ENCODE measurements around the gene SIGLEC9.

Gene SIGLEC9

DNA sequence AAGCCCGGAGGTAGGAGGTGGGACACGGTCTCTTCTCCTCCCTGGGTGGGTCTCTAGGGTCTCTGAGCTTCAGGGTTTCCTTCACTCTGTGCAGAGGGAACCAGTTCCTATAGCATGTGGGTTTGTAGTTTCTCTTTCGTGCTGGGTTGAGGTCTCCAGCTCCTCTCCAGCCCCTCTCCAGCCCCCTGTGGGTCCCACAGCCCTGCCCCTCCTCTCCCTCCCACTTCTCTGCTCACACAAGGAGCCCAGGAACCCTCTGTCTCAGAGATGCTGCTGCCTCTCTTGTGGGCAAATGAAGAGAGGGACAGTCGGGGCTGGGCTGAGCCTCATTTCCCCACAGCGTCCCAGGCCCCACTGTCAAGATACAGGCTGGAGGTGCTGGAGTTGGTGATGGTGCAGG is 18.8 kb downstream of the SIGLEC9 start:
- no peak for DNase-seq (ENCODE audit: low read depth in 1 of 2, low spot score in 1 of 2)
- in situ Hi-C loops (cut with HindIII; ENCODE audit: low pct_unique_long_range_greater_than_20kb, low sequenced_read_pairs): no loop called here

DNA sequence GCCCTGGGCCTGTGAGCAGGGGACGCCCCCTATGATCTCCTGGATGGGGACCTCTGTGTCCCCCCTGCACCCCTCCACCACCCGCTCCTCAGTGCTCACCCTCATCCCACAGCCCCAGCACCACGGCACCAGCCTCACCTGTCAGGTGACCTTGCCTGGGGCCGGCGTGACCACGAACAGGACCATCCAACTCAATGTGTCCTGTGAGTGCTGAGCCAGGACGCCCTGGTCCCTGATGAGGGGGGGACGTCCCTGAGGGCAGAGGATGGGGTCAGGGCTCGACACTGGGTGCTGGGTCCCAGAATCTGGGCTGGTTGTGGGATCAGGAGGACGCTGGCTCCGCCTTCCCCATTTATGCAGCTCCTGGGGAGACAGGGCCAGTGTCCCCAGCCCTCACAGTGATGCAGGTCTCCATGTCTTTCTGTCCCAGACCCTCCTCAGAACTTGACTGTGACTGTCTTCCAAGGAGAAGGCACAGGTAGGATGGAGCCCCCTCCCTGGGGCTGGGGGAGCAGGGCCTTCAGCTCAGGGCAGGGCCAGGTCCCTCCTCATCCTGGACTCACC is 19.9 kb downstream of the SIGLEC9 start:
- in situ Hi-C loops (cut with HindIII; ENCODE audit: low pct_unique_long_range_greater_than_20kb, low sequenced_read_pairs): no loop called here
- DNase-seq (ENCODE audit: low read depth in 1 of 2, low spot score in 1 of 2): no peak
- TF ChIP-seq JUND (IDR thresholded peaks at IDR 0.05; ENCODE audit: low read depth): no peak

More for the DNA sequence above, 18.8 kb downstream of the SIGLEC9 start:
- no peak for TF ChIP-seq JUND (IDR thresholded peaks at IDR 0.05; ENCODE audit: low read depth)

DNA sequence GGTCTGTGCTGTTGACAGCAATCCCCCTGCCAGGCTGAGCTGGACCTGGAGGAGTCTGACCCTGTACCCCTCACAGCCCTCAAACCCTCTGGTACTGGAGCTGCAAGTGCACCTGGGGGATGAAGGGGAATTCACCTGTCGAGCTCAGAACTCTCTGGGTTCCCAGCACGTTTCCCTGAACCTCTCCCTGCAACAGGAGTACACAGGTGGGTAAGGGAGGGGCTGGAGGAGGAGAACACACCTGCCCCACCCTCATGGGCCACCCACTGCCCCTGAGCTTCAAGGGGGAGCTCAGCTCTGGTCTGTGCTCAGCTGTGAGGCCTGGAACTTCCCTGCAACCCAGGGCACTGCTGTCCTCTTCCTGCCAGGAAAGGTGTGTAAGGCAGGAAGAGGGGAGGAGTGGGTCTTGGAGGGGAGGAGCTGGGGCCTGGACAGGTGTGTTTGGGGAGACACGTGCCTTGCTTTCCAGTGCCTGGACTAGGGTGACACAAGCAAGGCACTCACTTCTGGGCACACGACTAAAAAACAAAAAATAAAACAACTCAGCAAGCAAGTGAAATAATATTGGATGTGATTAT is 21.3 kb downstream of the SIGLEC9 start:
- TF ChIP-seq JUND (IDR thresholded peaks at IDR 0.05; ENCODE audit: low read depth): no peak
- in situ Hi-C loops (cut with HindIII; ENCODE audit: low pct_unique_long_range_greater_than_20kb, low sequenced_read_pairs): no loop called here

DNA sequence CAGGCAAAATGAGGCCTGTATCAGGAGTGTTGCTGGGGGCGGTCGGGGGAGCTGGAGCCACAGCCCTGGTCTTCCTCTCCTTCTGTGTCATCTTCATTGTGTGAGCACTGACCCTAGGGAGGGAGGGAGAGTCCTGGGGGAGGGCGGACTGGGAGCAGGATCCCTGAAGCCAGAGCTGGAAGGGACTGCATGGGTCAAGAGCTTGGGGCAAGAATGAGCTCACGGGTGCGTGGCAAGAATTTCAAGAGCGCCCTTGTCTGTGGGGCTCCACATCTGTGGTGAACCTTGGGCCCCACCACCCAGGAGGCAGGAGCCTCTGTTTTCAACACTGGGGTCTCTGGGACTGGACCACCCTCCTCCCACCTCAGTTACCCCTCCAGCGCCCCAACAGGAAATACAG is 22.0 kb downstream of the SIGLEC9 start:
- in situ Hi-C loops (cut with HindIII; ENCODE audit: low pct_unique_long_range_greater_than_20kb, low sequenced_read_pairs): no loop called here

More for the DNA sequence above, 21.3 kb downstream of the SIGLEC9 start:
- no peak for DNase-seq (ENCODE audit: low read depth in 1 of 2, low spot score in 1 of 2)

DNA sequence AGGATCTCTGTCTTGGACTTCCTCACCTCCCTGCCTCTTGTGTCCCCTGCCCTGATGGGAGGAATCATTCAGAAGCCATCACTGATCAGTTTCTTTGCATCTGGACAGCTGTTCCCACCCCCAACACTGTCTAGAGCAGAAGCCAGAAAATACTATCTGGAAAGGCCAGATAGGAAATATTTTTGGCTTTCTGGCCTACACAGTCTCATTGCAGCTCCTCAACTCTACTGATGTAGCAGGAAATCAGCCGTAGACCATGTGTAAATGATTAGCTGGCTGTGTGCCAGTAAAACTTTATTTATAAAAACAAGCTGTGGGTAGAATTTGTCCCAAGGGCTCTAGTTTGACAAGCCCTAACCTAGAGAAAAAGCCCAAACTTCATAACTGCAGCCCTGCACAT is 23.0 kb downstream of the SIGLEC9 start:
- in situ Hi-C loops (cut with HindIII; ENCODE audit: low pct_unique_long_range_greater_than_20kb, low sequenced_read_pairs): no loop called here
- TF ChIP-seq JUND (IDR thresholded peaks at IDR 0.05; ENCODE audit: low read depth): no peak
- no peak for DNase-seq (ENCODE audit: low read depth in 1 of 2, low spot score in 1 of 2)

More for the DNA sequence above, 22.0 kb downstream of the SIGLEC9 start:
- no peak for TF ChIP-seq JUND (IDR thresholded peaks at IDR 0.05; ENCODE audit: low read depth)
- DNase-seq (ENCODE audit: low read depth in 1 of 2, low spot score in 1 of 2): no peak

DNA sequence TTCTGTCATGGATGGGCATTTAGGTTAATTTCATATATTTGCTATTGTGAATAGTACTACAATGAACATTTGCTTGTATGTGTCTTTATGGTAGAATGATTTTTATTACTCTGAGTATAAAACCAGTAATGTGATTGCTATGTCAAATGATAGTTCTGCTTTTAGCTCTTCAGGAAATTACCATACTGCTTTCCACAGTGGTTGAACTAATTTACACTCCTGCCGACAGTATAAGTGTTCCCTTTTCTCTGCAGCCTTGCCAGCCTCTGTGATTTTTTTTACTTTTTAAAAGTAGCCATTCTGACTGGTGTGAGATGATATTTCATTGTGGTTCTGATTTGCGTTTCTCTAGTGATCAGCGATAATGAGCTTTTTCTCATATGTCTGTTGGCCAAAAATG is 23.9 kb downstream of the SIGLEC9 start:
- TF ChIP-seq JUND (IDR thresholded peaks at IDR 0.05; ENCODE audit: low read depth): no peak
- DNase-seq (ENCODE audit: low read depth in 1 of 2, low spot score in 1 of 2): no peak
- in situ Hi-C loops (cut with HindIII; ENCODE audit: low pct_unique_long_range_greater_than_20kb, low sequenced_read_pairs): no loop called here

DNA sequence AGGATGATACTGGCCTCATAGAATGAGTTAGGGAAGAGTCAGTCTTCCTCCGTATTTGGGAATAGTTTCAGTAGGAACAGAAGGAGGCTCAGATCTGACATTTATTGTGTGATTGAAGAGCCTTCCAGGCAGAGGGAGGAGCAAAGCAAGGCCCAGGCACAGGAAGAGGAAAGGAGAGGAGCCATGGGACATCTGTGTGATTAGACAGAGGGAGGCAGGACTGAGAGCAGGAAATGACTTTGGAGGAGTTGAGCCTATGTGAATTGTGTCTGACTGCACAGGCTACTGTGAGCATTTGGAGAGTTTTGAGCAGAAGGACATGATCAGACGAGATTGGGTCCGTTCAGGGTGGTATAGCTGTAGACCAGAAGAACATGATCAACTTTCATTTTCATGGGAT is 25.9 kb downstream of the SIGLEC9 start:
- no peak for DNase-seq (ENCODE audit: low read depth in 1 of 2, low spot score in 1 of 2)
- TF ChIP-seq JUND (IDR thresholded peaks at IDR 0.05; ENCODE audit: low read depth): no peak
- in situ Hi-C loops (cut with HindIII; ENCODE audit: low pct_unique_long_range_greater_than_20kb, low sequenced_read_pairs): no loop called here

DNA sequence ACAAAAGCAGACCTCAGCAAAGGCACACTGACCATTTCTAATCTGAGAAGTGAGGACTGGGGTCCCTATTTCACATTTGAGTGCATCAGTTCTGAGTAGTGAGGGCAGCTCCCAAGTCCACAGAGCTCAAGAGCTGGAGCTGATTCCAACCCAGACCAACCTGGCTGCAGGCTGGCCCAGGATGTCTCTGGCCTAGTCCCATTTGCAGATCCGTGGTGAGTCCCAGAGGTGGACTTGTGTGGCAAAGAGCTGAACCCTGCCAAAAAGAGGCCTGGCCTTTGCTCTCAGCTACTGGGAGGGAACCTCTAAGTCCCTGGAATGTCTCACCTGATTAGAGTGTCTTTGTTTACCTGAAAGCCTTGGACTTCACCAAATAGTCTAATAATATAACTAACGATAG is 32.0 kb downstream of the SIGLEC9 start:
- no peak for TF ChIP-seq JUND (IDR thresholded peaks at IDR 0.05; ENCODE audit: low read depth)
- DNase-seq (ENCODE audit: low read depth in 1 of 2, low spot score in 1 of 2): no peak
- in situ Hi-C loops (cut with HindIII; ENCODE audit: low pct_unique_long_range_greater_than_20kb, low sequenced_read_pairs): no loop called here

DNA sequence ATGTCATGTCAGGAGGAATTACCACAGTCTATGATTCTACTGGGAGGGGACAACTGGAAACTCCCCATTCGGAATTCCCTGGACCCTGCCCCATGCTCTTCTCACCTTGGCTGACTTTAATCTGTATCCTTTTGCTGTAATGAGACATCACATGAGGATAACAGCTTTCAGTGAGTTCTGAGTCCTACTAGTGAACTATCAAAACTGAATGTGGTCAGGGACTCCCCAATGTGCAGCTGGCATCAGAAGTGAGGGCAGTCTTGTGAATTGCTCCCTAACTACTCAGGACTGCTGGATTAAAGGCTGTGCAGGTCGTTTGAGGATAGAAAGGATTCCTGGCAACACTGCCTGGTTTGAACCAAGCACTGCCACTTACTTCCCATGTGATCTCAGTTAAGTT is 32.6 kb downstream of the SIGLEC9 start:
- in situ Hi-C loops (cut with HindIII; ENCODE audit: low pct_unique_long_range_greater_than_20kb, low sequenced_read_pairs): no loop called here
- no peak for TF ChIP-seq JUND (IDR thresholded peaks at IDR 0.05; ENCODE audit: low read depth)
- DNase-seq (ENCODE audit: low read depth in 1 of 2, low spot score in 1 of 2): no peak

DNA sequence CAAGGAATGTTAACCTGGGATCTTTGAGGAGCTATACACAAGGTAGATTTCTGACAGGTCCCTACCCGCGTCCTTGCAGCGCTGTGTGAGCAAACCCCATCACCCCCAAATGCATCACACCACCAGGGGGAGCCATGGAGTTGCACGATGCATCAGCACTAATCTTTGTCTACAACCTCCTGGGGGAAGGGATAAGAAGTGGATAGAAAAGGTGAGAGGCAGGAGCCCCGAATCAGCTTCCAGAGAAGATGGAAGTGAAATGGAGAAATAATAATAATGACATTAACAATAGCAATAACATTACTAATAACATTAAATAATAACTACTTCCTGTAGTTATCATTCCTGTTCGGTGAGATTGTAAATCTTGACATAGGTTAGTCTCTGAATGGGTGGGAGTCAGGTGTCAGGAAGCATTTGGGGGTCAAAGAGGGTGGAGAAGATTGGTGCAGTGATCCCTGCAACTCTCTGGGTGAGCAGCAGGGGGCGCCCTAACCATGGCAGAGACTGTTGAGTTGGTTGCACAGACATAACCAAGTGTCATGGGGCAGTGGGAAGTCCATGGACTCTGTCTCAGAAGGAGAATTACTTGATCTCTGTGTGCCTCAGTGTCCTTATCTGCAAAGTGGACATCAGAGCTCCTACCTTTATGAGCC is 33.9 kb downstream of the SIGLEC9 start:
- DNase-seq (ENCODE audit: low read depth in 1 of 2, low spot score in 1 of 2): peak in 1 of 2 experiments; percentile 61
- no peak for TF ChIP-seq JUND (IDR thresholded peaks at IDR 0.05; ENCODE audit: low read depth)
- in situ Hi-C loops (cut with HindIII; ENCODE audit: low pct_unique_long_range_greater_than_20kb, low sequenced_read_pairs): no loop called here

DNA sequence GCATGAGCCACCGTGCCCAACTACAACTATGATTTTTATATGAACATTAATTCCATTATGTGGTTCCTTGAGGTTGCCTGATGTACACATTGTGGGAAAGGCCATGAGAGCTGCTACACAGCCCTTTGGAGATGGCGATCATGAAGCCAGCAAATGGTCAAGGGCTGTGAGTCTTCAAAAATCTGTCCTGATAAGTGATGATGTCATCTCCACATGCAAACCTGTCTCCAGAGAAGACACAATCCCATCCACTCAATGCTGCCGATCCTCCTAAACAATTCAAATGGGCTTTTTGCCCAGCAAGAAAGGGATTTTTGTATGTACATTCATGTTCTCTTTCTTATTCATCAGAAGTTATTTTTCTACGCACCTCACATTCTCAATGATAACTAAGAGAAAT is 35.0 kb downstream of the SIGLEC9 start:
- DNase-seq (ENCODE audit: low read depth in 1 of 2, low spot score in 1 of 2): no peak
- no peak for TF ChIP-seq JUND (IDR thresholded peaks at IDR 0.05; ENCODE audit: low read depth)
- in situ Hi-C loops (cut with HindIII; ENCODE audit: low pct_unique_long_range_greater_than_20kb, low sequenced_read_pairs): no loop called here

DNA sequence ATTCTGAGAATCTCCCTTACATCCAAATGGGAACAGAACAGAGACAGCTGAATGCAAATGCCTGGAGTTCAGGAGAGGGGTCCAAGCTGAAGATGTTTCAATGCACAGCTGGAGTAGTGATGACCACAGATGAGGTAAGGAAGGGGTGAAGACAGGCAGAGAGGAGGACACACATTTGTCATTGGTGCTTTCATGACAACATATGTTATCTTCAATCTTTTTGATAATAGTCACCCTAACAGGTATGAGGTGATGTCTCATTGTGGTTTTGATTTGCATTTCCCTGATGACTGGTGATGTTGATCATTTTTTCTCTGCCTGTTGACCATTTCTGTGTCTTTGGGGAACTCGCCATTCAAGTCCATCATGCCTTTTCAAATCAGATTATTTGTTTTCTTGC is 36.6 kb downstream of the SIGLEC9 start:
- TF ChIP-seq JUND (IDR thresholded peaks at IDR 0.05; ENCODE audit: low read depth): no peak
- DNase-seq (ENCODE audit: low read depth in 1 of 2, low spot score in 1 of 2): no peak
- in situ Hi-C loops (cut with HindIII; ENCODE audit: low pct_unique_long_range_greater_than_20kb, low sequenced_read_pairs): no loop called here

DNA sequence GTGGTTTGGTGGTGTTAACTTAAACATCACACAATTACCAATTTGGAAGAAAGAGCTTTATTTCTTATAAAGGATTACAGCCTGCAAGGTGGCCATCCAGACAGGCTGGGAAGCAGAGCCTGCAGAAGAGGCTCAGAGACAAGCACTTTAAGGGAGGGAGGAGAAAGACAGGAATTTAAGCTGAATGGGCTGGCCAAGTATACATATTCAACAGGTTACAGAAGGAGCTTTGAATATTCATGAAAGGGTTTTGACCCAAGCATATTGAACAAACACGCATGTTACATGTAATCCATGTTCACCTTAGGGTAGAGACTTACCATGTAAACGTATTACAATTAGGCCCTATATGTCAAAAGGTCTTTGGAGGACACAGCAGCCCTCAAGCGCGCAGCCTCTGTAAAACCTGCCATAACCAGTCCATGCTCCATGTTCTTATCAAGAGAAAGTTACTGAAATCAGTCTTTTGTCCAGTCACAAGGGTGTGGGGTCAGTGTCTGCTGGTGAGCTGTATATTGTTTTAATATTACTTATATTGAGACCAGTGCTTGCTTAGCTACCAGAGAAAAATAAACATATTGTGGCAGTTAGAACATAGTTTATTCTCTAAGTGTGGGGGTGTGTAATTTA is 37.3 kb downstream of the SIGLEC9 start:
- in situ Hi-C loops (cut with HindIII; ENCODE audit: low pct_unique_long_range_greater_than_20kb, low sequenced_read_pairs): no loop called here
- no peak for DNase-seq (ENCODE audit: low read depth in 1 of 2, low spot score in 1 of 2)
- no peak for TF ChIP-seq JUND (IDR thresholded peaks at IDR 0.05; ENCODE audit: low read depth)
